K562 (cell line): ENCODE data around the gene LST1. TPM values are rescaled to one million over a fixed set of nuclear protein-coding genes. Genes with fewer than 3 reads are reported as not detected.

Experiments used
- ADNP ChIP-seq: fragments of 200-800 bp; sonication (Bioruptor generic); IDR thresholded peaks from 2 replicates; pipeline ENCODE4 v1.6.1; 2016; ENCODE audit warnings: missing genetic modification characterization, missing compliant biosample characterization
- PTRF ChIP-seq: fragments of 450-650 bp; IDR thresholded peaks from 2 replicates; pipeline ENCODE4 v1.6.1; 2016; ENCODE audit warnings: mild to moderate bottlenecking, missing genetic modification characterization, missing compliant biosample characterization
- SAFB ChIP-seq: fragments of 200-400 bp; formaldehyde crosslinking; IDR thresholded peaks from 2 replicates; pipeline ENCODE4 v1.6.1; 2017; ENCODE audit warnings: low read depth, low read length, borderline replicate concordance
- SMARCA5 ChIP-seq: fragments of 450-650 bp; IDR thresholded peaks from 2 replicates; pipeline ENCODE4 v1.6.1; 2016
- SOX6 ChIP-seq: fragments of 450-650 bp; IDR thresholded peaks from 2 replicates; pipeline ENCODE4 v1.6.1; 2014; ENCODE audit warnings: mild to moderate bottlenecking
- TBL1XR1 ChIP-seq, 2 experiments: IDR thresholded peaks; 2 replicates each; pipeline ENCODE4 v1.6.1; 2012; ENCODE audit warnings: improper control_type of control experiment in 2 of 2, low read length in 2 of 2, mild to moderate bottlenecking in 1 of 2
- TCF7L2 ChIP-seq: fragments of 150-350 bp; IDR thresholded peaks from 2 replicates; pipeline ENCODE4 v1.6.1; 2016; ENCODE audit warnings: low read depth, mild to moderate bottlenecking, low read length, moderate library complexity
- TSC22D4 ChIP-seq: fragments of 450-650 bp; IDR thresholded peaks from 2 replicates; pipeline ENCODE4 v1.6.1; 2016; ENCODE audit warnings: missing genetic modification characterization, missing biosample characterization, control low read depth
- ZNF197 ChIP-seq: fragments of 200-800 bp; sonication (Bioruptor generic); IDR thresholded peaks from 2 replicates; pipeline ENCODE4 v1.6.1; 2016; ENCODE audit warnings: low read depth, missing genetic modification characterization, missing compliant biosample characterization
- polyA plus RNA-seq, 8 experiments: library from polyadenylated mRNA; depleted of rRNA in 4 of 8; stranded (reverse) in 5 of 8; unstranded in 3 of 8; fragments of >200 nt; fragmentation: Nextera tagmentation in 2 of 8; fragmentation: Illumina TruSeq in 1 of 8; extraction: Ambion mirVana in 2 of 8; extraction: Trizol in 1 of 8; gene quantifications; 2 replicates each; pipeline versions ENCODE4 v1.2.1 to v1.2.3, GENCODE V29; 2011 to 2014; ENCODE audit warnings: inconsistent platforms in 1 of 8, missing spikeins in 1 of 8
- total RNA-seq, 7 experiments: library from RNA; depleted of rRNA in 6 of 7; stranded (reverse); fragments of >200 nt in 6 of 7; fragmentation: Illumina TruSeq in 2 of 7; extraction: Trizol in 2 of 7; gene quantifications; 2 replicates each; pipeline versions ENCODE4 v1.2.1 to v1.2.3, GENCODE V29; 2011 to 2021; ENCODE audit warnings: low replicate concordance in 1 of 7
- TF ChIP-seq, protein P1 (sequence below), 2 experiments: IDR thresholded peaks in 1 of 2; conservative IDR thresholded peaks in 1 of 2; 2 replicates each; pipeline ENCODE4 v1.6.1; 2016; ENCODE audit warnings: low read depth in 2 of 2, mild to moderate bottlenecking in 1 of 2, missing compliant biosample characterization in 1 of 2, missing genetic modification characterization in 1 of 2, moderate library complexity in 1 of 2
- TF ChIP-seq, protein P2 (sequence below): sonication (generic); formaldehyde crosslinking; IDR thresholded peaks from 2 replicates; pipeline ENCODE4 v1.8.0; 2022; ENCODE audit warnings: missing genetic modification reagents, mild to moderate bottlenecking, borderline replicate concordance
- TF ChIP-seq, protein P3 (sequence below), 2 experiments: fragments of 450-650 bp in 1 of 2; sonication (generic) in 1 of 2; formaldehyde crosslinking in 1 of 2; IDR thresholded peaks; 2 replicates each; pipeline versions ENCODE4 v1.7.1 to v1.9.0; 2016 to 2022; ENCODE audit warnings: inconsistent platforms in 1 of 2, mild to moderate bottlenecking in 1 of 2, missing genetic modification reagents in 1 of 2

Gene LST1
- total and polyA plus RNA-seq, 9 of the 15 experiments (the other 6 are each of a cell fraction or from before 2014, with no cell fraction given), result 0.82 to 7.8 (median 1.7) TPM

DNA sequence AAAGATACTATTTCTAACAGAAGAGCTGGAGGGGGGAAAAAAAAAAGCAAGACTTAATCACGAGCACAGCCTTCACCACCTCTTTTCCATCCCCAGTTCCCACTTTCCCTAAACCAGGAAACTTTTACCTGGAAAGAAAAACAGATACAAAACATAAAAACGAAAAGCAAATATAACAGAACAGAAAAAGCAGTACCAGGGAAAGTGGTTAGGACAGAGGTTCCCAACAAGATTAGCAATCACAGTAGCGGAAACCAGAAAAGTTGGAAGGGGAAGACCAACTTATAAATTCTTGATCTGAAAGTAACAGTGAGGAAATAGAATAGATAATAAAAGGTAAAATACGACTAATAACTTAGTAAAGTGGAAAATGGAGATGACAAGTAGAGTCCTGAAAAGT lies 45.4 kb upstream of the LST1 start (continued):
- TF ChIP-seq, protein P1, sequence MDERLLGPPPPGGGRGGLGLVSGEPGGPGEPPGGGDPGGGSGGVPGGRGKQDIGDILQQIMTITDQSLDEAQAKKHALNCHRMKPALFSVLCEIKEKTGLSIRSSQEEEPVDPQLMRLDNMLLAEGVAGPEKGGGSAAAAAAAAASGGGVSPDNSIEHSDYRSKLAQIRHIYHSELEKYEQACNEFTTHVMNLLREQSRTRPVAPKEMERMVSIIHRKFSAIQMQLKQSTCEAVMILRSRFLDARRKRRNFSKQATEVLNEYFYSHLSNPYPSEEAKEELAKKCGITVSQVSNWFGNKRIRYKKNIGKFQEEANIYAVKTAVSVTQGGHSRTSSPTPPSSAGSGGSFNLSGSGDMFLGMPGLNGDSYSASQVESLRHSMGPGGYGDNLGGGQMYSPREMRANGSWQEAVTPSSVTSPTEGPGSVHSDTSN (CRISPR knock-in tag; IDR thresholded peaks at IDR 0.05; ENCODE audit: low read depth), result no peak
- TF ChIP-seq, protein P1 (tag; conservative IDR thresholded peaks at IDR 0.05; ENCODE audit: low read depth), result no peak
- TF ChIP-seq SAFB (no peak), SMARCA5 (no peak), TSC22D4 (tag) (no peak), ADNP (tag) (no peak), SOX6 (no peak), TCF7L2 (no peak), ZNF197 (no peak), PTRF (tag) (no peak), TBL1XR1 (IDR thresholded peaks at IDR 0.05; ENCODE audit: low read length in 2 of 2) (no peak)
- TF ChIP-seq, protein P2, sequence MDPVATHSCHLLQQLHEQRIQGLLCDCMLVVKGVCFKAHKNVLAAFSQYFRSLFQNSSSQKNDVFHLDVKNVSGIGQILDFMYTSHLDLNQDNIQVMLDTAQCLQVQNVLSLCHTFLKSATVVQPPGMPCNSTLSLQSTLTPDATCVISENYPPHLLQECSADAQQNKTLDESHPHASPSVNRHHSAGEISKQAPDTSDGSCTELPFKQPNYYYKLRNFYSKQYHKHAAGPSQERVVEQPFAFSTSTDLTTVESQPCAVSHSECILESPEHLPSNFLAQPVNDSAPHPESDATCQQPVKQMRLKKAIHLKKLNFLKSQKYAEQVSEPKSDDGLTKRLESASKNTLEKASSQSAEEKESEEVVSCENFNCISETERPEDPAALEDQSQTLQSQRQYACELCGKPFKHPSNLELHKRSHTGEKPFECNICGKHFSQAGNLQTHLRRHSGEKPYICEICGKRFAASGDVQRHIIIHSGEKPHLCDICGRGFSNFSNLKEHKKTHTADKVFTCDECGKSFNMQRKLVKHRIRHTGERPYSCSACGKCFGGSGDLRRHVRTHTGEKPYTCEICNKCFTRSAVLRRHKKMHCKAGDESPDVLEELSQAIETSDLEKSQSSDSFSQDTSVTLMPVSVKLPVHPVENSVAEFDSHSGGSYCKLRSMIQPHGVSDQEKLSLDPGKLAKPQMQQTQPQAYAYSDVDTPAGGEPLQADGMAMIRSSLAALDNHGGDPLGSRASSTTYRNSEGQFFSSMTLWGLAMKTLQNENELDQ (CRISPR knock-in tag), result no peak
- TF ChIP-seq, protein P3, sequence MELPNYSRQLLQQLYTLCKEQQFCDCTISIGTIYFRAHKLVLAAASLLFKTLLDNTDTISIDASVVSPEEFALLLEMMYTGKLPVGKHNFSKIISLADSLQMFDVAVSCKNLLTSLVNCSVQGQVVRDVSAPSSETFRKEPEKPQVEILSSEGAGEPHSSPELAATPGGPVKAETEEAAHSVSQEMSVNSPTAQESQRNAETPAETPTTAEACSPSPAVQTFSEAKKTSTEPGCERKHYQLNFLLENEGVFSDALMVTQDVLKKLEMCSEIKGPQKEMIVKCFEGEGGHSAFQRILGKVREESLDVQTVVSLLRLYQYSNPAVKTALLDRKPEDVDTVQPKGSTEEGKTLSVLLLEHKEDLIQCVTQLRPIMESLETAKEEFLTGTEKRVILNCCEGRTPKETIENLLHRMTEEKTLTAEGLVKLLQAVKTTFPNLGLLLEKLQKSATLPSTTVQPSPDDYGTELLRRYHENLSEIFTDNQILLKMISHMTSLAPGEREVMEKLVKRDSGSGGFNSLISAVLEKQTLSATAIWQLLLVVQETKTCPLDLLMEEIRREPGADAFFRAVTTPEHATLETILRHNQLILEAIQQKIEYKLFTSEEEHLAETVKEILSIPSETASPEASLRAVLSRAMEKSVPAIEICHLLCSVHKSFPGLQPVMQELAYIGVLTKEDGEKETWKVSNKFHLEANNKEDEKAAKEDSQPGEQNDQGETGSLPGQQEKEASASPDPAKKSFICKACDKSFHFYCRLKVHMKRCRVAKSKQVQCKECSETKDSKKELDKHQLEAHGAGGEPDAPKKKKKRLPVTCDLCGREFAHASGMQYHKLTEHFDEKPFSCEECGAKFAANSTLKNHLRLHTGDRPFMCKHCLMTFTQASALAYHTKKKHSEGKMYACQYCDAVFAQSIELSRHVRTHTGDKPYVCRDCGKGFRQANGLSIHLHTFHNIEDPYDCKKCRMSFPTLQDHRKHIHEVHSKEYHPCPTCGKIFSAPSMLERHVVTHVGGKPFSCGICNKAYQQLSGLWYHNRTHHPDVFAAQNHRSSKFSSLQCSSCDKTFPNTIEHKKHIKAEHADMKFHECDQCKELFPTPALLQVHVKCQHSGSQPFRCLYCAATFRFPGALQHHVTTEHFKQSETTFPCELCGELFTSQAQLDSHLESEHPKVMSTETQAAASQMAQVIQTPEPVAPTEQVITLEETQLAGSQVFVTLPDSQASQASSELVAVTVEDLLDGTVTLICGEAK (IDR thresholded peaks at IDR 0.05), result peak; percentile 59; the same call in 1 of the 2 replicates
- TF ChIP-seq, protein P3 (CRISPR knock-in tag; IDR thresholded peaks at IDR 0.05), result no peak
